SK-N-SH (cell line): ENCODE results near the gene EEF2K. TPM values are rescaled to one million over a fixed set of nuclear protein-coding genes. Genes with fewer than 3 reads are reported as not detected.

Experiments used
- CTCF ChIA-PET: fragments of 300-600, 350-600 bp; formaldehyde crosslinking; extraction: SDS; loops from one replicate; lab custom pipeline; 2021; lab: Yijun Ruan, JAX
- POLR2A ChIA-PET: fragments of 350-600 bp; sonication (Branson Sonifier 250); formaldehyde crosslinking; extraction: SDS; loops from one replicate; lab custom pipeline; 2020; ENCODE audit warnings: antibody characterized with exemption, inconsistent platforms; lab: Yijun Ruan, JAX
- DNase-seq: peaks from one replicate; pipeline ENCODE4 v3.0.0; 2012
- H2AFZ ChIP-seq: fragments of 200-600 bp; sonication (generic); 2 replicates; pipeline ENCODE4 v1.8.1; 2016; ENCODE audit warnings: antibody characterized with exemption, mild to moderate bottlenecking, low read depth
- H3F3A ChIP-seq: fragments of 200-600 bp; sonication (generic); replicated peaks from 2 replicates; pipeline ENCODE3; 2016; ENCODE audit warnings: antibody characterized with exemption, mild to moderate bottlenecking; ENCODE audit not compliant: insufficient read depth
- H3K27ac ChIP-seq, 2 experiments: fragments of 200-500 bp in 1 of 2; fragments of 200-600 bp in 1 of 2; sonication (Bioruptor generic) in 1 of 2; sonication (generic), shearing (Covaris generic) in 1 of 2; 2 replicates each; pipeline versions ENCODE4 v1.5.1 to v1.6.1; 2014 to 2016; ENCODE audit warnings: low read depth in 2 of 2, inconsistent platforms in 1 of 2, low read length in 1 of 2, mild to moderate bottlenecking in 1 of 2, mixed read lengths in 1 of 2
- H3K27me3 ChIP-seq: fragments of 200-600 bp; sonication (generic), shearing (Covaris generic); 2 replicates; pipeline ENCODE4 v1.6.1; 2016; ENCODE audit warnings: mixed run types; ENCODE audit not compliant: insufficient read depth
- H3K36me3 ChIP-seq, 2 experiments: fragments of 200-500 bp in 1 of 2; fragments of 200-600 bp in 1 of 2; sonication (Bioruptor generic) in 1 of 2; sonication (generic) in 1 of 2; replicated peaks in 1 of 2; 2 replicates each; pipeline versions ENCODE3 to v1.5.1; 2014 to 2016; ENCODE audit warnings: low read length in 1 of 2, mild to moderate bottlenecking in 1 of 2; ENCODE audit not compliant: insufficient read depth in 2 of 2, control insufficient read depth in 1 of 2
- H3K4me1 ChIP-seq, 2 experiments: fragments of 200-500 bp in 1 of 2; fragments of 200-600 bp in 1 of 2; sonication (Bioruptor generic) in 1 of 2; sonication (generic), shearing (Covaris generic) in 1 of 2; 2 replicates each; pipeline versions ENCODE4 v1.5.1 to v1.6.1; 2014 to 2016; ENCODE audit warnings: low read depth in 1 of 2, low read length in 1 of 2, mixed run types in 1 of 2; ENCODE audit not compliant: insufficient read depth in 2 of 2, control insufficient read depth in 1 of 2
- H3K4me2 ChIP-seq: fragments of 200-600 bp; sonication (generic), shearing (Covaris generic); 2 replicates; pipeline ENCODE4 v1.6.1; 2017; ENCODE audit warnings: mixed run types
- H3K4me3 ChIP-seq, 2 experiments: fragments of 200-500 bp in 1 of 2; fragments of 200-600 bp in 1 of 2; sonication (Bioruptor generic) in 1 of 2; sonication (generic), shearing (Covaris generic) in 1 of 2; 2 replicates each; pipeline versions ENCODE4 v1.5.1 to v1.8.1; 2014 to 2016; ENCODE audit warnings: low read depth in 2 of 2, inconsistent platforms in 1 of 2, low read length in 1 of 2, mild to moderate bottlenecking in 1 of 2, mixed read lengths in 1 of 2, moderate library complexity in 1 of 2
- H3K79me2 ChIP-seq: fragments of 200-600 bp; sonication (generic); 2 replicates; pipeline ENCODE4 v1.8.1; 2017; ENCODE audit warnings: mild to moderate bottlenecking; ENCODE audit not compliant: insufficient read depth
- H3K9ac ChIP-seq: fragments of 200-600 bp; sonication (generic); 2 replicates; pipeline ENCODE4 v1.6.1; 2017; ENCODE audit warnings: mixed run types
- H3K9me2 ChIP-seq: fragments of 200-600 bp; sonication (generic); 2 replicates; pipeline ENCODE4 v1.6.1; 2017; ENCODE audit warnings: mixed run types
- H3K9me3 ChIP-seq: fragments of 200-600 bp; sonication (generic); 2 replicates; pipeline ENCODE4 v1.6.1; 2017; ENCODE audit warnings: mixed run types, mild to moderate bottlenecking, moderate library complexity
- H4K20me1 ChIP-seq: fragments of 200-600 bp; sonication (generic); 2 replicates; pipeline ENCODE4 v1.6.1; 2017; ENCODE audit warnings: mild to moderate bottlenecking, mixed run types; ENCODE audit not compliant: insufficient read depth
- EP300 ChIP-seq, 2 experiments: IDR thresholded peaks; 2 replicates each; pipeline versions ENCODE4 v1.4.0 to v1.6.1; 2012; ENCODE audit warnings: borderline replicate concordance in 1 of 2, low read depth in 1 of 2, low read length in 1 of 2
- EZH2phosphoT487 ChIP-seq: fragments of 200-600 bp; sonication (generic); IDR thresholded peaks from 2 replicates; pipeline ENCODE4 v1.6.1; 2017; ENCODE audit warnings: low read depth, mixed run types, mild to moderate bottlenecking, antibody characterized with exemption, moderate library complexity, borderline replicate concordance
- GATA2 ChIP-seq: sonication (generic); formaldehyde crosslinking; IDR thresholded peaks from 2 replicates; pipeline ENCODE4 v1.5.0; 2020; ENCODE audit warnings: mild to moderate bottlenecking, missing genetic modification reagents
- NFIC ChIP-seq: IDR thresholded peaks from 2 replicates; pipeline ENCODE4 v1.4.0; 2012; ENCODE audit warnings: borderline replicate concordance
- PBX3 ChIP-seq: IDR thresholded peaks from 2 replicates; pipeline ENCODE4; 2012
- POLR2AphosphoS5 ChIP-seq: IDR thresholded peaks from 2 replicates; pipeline ENCODE4 v1.6.1; 2012; ENCODE audit warnings: low read depth, low read length
- TAF1 ChIP-seq: IDR thresholded peaks from 2 replicates; pipeline ENCODE4 v1.6.1; 2012; ENCODE audit warnings: low read depth, mild to moderate bottlenecking, low read length, moderate library complexity, borderline replicate concordance
- TEAD4 ChIP-seq: IDR thresholded peaks from 2 replicates; pipeline ENCODE4 v1.4.0; 2012; ENCODE audit warnings: mild to moderate bottlenecking, borderline replicate concordance; ENCODE audit not compliant: insufficient read depth
- USF1 ChIP-seq: IDR thresholded peaks from 2 replicates; pipeline ENCODE4 v1.4.0; 2012; ENCODE audit warnings: low read depth, borderline replicate concordance
- USF2 ChIP-seq: fragments of 150-350 bp; IDR thresholded peaks from 2 replicates; pipeline ENCODE4 v1.6.1; 2017; ENCODE audit warnings: antibody characterized with exemption, low read length, low read depth, borderline replicate concordance
- YY1 ChIP-seq: IDR thresholded peaks from 2 replicates; pipeline ENCODE4 v1.4.0; 2012; ENCODE audit warnings: low read depth, mild to moderate bottlenecking
- ZBTB33 ChIP-seq: IDR thresholded peaks from 2 replicates; pipeline ENCODE4 v1.4.0; 2012; ENCODE audit warnings: low read depth, borderline replicate concordance
- WGBS: methylation state at CpG from one replicate; pipeline ENCODE4 v1.1.6; 2017; ENCODE audit warnings: low lambda C conversion rate; 5-methylcytosine and 5-hydroxymethylcytosine counted together
- polyA plus RNA-seq, 3 experiments: library from polyadenylated mRNA; depleted of rRNA; stranded (reverse); fragments of >200 nt; gene quantifications; 2 replicates each; pipeline ENCODE4 v1.2.3, GENCODE V29; 2012

The EEF2K gene
- polyA plus RNA-seq, 1 of the 3 experiments (the other 2 are of a cell fraction), result 8.0 TPM

GRCh38 chr16:22219389-22220068, 13.5 kb downstream of the EEF2K start:
- H3K9ac ChIP-seq, result no peak overlapping the region
- no peaks in the 10 kb centered on the region for H3K9me3 ChIP-seq
- no peak overlapping the region for H2AFZ ChIP-seq
- WGBS, result 93% methylated on average over 3 of the region's 3 CpGs
- no peak overlapping the region for H3K4me2 ChIP-seq
- POLR2A ChIA-PET, result interaction anchor here (1.3 kb wide), 1 partner anchor 14 kb away, joined by 5 read pairs; no protein-coding TSS in a partner anchor
- TF ChIP-seq YY1 (no peak), TAF1 (no peak), POLR2AphosphoS5 (no peak), PBX3 (no peak), GATA2 (no peak), TEAD4 (no peak), USF2 (no peak), EZH2phosphoT487 (no peak), ZBTB33 (no peak), NFIC (no peak), EP300 (IDR thresholded peaks at IDR 0.05; ENCODE audit: borderline replicate concordance in 1 of 2, low read depth in 1 of 2, low read length in 1 of 2) (no peak), USF1 (no peak)
- no peaks in the 10 kb centered on the region for H3K27me3 ChIP-seq
- H3K27ac ChIP-seq, result no peak overlapping the region
- H3K79me2 ChIP-seq, result peaks cover 10% of the 10 kb centered on the region; the same call in 1 of the 2 replicates
- no peak for DNase-seq
- H3F3A ChIP-seq, result no peaks in the 10 kb centered on the region
- no peaks in the 10 kb centered on the region for H3K9me2 ChIP-seq
- H4K20me1 ChIP-seq, result no peaks in the 10 kb centered on the region
- H3K36me3 ChIP-seq, result no peaks in the 10 kb centered on the region
- peaks cover 0 to 2% of the 10 kb centered on the region in 2 experiments; a peak in 1 of 4 replicates for H3K4me1 ChIP-seq
- CTCF ChIA-PET, result interaction anchor here (1.2 to 3.2 kb wide), 4 partner anchors 10 to 102 kb away, joined by 3 to 11 read pairs (median 6); partner anchors contain the start of gene EEF2K
- H3K4me3 ChIP-seq, result no peak overlapping the region
